Effector memory CD4-positive, alpha-beta T cell (primary cell): Measurements from ENCODE around the gene PRKG1.

Experiments used
- DNase-seq, 3 donors: peaks; one replicate each; pipeline ENCODE4 v3.0.0-alpha.2; 2020
- H3K27ac ChIP-seq: 2 replicates; pipeline ENCODE4 v1.7.0; 2013; ENCODE audit warnings: mild to moderate bottlenecking, low read length, moderate library complexity; ENCODE audit not compliant: insufficient read depth, poor library complexity, severe bottlenecking
- H3K27me3 ChIP-seq: replicated peaks from 2 replicates; pipeline ENCODE4 v1.7.0; 2013; ENCODE audit warnings: mild to moderate bottlenecking, low read length; ENCODE audit not compliant: insufficient read depth, control insufficient read depth, poor library complexity, severe bottlenecking
- H3K36me3 ChIP-seq: 2 replicates; pipeline ENCODE4 v1.7.0; 2013; ENCODE audit warnings: mild to moderate bottlenecking, low read length, moderate library complexity; ENCODE audit not compliant: control insufficient read depth, insufficient read depth
- H3K4me1 ChIP-seq: 2 replicates; pipeline ENCODE4 v1.7.0; 2013; ENCODE audit warnings: low read length, mild to moderate bottlenecking; ENCODE audit not compliant: control insufficient read depth, insufficient read depth, poor library complexity, severe bottlenecking
- H3K4me3 ChIP-seq: 2 replicates; pipeline ENCODE4 v1.7.0; 2013; ENCODE audit warnings: low read length, low read depth, mild to moderate bottlenecking; ENCODE audit not compliant: insufficient read depth, poor library complexity, severe bottlenecking
- H3K9me3 ChIP-seq: 2 replicates; pipeline ENCODE4 v1.7.0; 2013; ENCODE audit warnings: mild to moderate bottlenecking, low read length, moderate library complexity; ENCODE audit not compliant: control insufficient read depth

Gene PRKG1

GRCh38 chr10:51108406-51108805 is 34.1 kb downstream of the PRKG1 start:
- Histone ChIP-seq H3K4me3 (no peak overlapping the region), H3K27ac (no peak overlapping the region), H3K9me3 (no peaks in the 10 kb centered on the region), H3K36me3 (no peaks in the 10 kb centered on the region), H3K4me1 (no peaks in the 10 kb centered on the region), H3K27me3 (no peaks in the 10 kb centered on the region)
- DNase-seq, result no peak

GRCh38 chr10:51109801-51110533 is 35.7 kb downstream of the PRKG1 start:
- H3K4me3 ChIP-seq, result no peak overlapping the region
- no peaks in the 10 kb centered on the region for H3K27me3 ChIP-seq
- H3K9me3 ChIP-seq, result no peaks in the 10 kb centered on the region
- no peak overlapping the region for H3K27ac ChIP-seq
- H3K4me1 ChIP-seq, result no peaks in the 10 kb centered on the region
- no peak for DNase-seq
- no peaks in the 10 kb centered on the region for H3K36me3 ChIP-seq

- DNase-seq, result no peak
- Histone ChIP-seq H3K4me1 (no peaks in the 10 kb centered on the region), H3K9me3 (no peaks in the 10 kb centered on the region)
Observed at GRCh38 chr10:51112013-51112412, 37.7 kb downstream of the PRKG1 start.

GRCh38 chr10:51113007-51113406 is 38.7 kb downstream of the PRKG1 start:
- H3K36me3 ChIP-seq, result no peaks in the 10 kb centered on the region
- H3K27me3 ChIP-seq, result no peaks in the 10 kb centered on the region
- H3K4me1 ChIP-seq, result no peaks in the 10 kb centered on the region
- H3K9me3 ChIP-seq, result no peaks in the 10 kb centered on the region
- DNase-seq, result no peak
- H3K4me3 ChIP-seq, result no peak overlapping the region
- no peak overlapping the region for H3K27ac ChIP-seq

More at GRCh38 chr10:51112013-51112412, 37.7 kb downstream of the PRKG1 start:
- H3K27me3 ChIP-seq, result no peaks in the 10 kb centered on the region
- H3K27ac ChIP-seq, result no peak overlapping the region
- no peak overlapping the region for H3K4me3 ChIP-seq
- no peaks in the 10 kb centered on the region for H3K36me3 ChIP-seq

GRCh38 chr10:51117053-51117660 is 42.9 kb downstream of the PRKG1 start:
- no peaks in the 10 kb centered on the region for H3K27me3 ChIP-seq
- DNase-seq, result no peak
- no peaks in the 10 kb centered on the region for H3K36me3 ChIP-seq
- no peaks in the 10 kb centered on the region for H3K4me1 ChIP-seq
- H3K27ac ChIP-seq, result no peak overlapping the region
- no peaks in the 10 kb centered on the region for H3K9me3 ChIP-seq
- H3K4me3 ChIP-seq, result no peak overlapping the region

- Histone ChIP-seq H3K27ac (no peak overlapping the region), H3K36me3 (no peaks in the 10 kb centered on the region), H3K27me3 (no peaks in the 10 kb centered on the region), H3K4me3 (no peak overlapping the region), H3K4me1 (no peaks in the 10 kb centered on the region), H3K9me3 (no peaks in the 10 kb centered on the region)
- DNase-seq, result no peak
Observed at GRCh38 chr10:51117794-51118193, 43.5 kb downstream of the PRKG1 start.

GRCh38 chr10:51119441-51119840 is 45.2 kb downstream of the PRKG1 start:
- no peaks in the 10 kb centered on the region for H3K36me3 ChIP-seq
- H3K27me3 ChIP-seq, result no peaks in the 10 kb centered on the region
- H3K4me1 ChIP-seq, result no peaks in the 10 kb centered on the region
- no peaks in the 10 kb centered on the region for H3K9me3 ChIP-seq
- H3K27ac ChIP-seq, result no peak overlapping the region
- no peak overlapping the region for H3K4me3 ChIP-seq
- DNase-seq, result no peak

GRCh38 chr10:51121861-51122260 is 47.6 kb downstream of the PRKG1 start:
- no peak for DNase-seq
- Histone ChIP-seq H3K4me1 (no peaks in the 10 kb centered on the region), H3K36me3 (no peaks in the 10 kb centered on the region), H3K9me3 (no peaks in the 10 kb centered on the region), H3K4me3 (no peak overlapping the region), H3K27me3 (no peaks in the 10 kb centered on the region), H3K27ac (no peak overlapping the region)

GRCh38 chr10:51124852-51125251 is 50.6 kb downstream of the PRKG1 start:
- DNase-seq, result no peak
- no peaks in the 10 kb centered on the region for H3K36me3 ChIP-seq
- H3K27ac ChIP-seq, result no peak overlapping the region
- H3K9me3 ChIP-seq, result no peaks in the 10 kb centered on the region
- H3K4me1 ChIP-seq, result no peaks in the 10 kb centered on the region
- no peak overlapping the region for H3K4me3 ChIP-seq
- no peaks in the 10 kb centered on the region for H3K27me3 ChIP-seq

GRCh38 chr10:51125518-51125917 is 51.2 kb downstream of the PRKG1 start:
- H3K4me3 ChIP-seq, result no peak overlapping the region
- no peaks in the 10 kb centered on the region for H3K36me3 ChIP-seq
- no peaks in the 10 kb centered on the region for H3K9me3 ChIP-seq
- H3K4me1 ChIP-seq, result no peaks in the 10 kb centered on the region
- no peaks in the 10 kb centered on the region for H3K27me3 ChIP-seq
- DNase-seq, result no peak
- no peak overlapping the region for H3K27ac ChIP-seq
